Liver (tissue), 9 donors: Measurements from ENCODE around the gene BRI3. TPM values are rescaled to one million over a fixed set of nuclear protein-coding genes. Genes with fewer than 3 reads are reported as not detected.

Source experiments
- DNase-seq: peaks from one replicate; pipeline ENCODE4 v3.0.0-alpha.2; 2017; ENCODE audit warnings: low spot score
- H3K27ac ChIP-seq, 2 donors: one replicate each; pipeline ENCODE4 v1.7.0; 2013; ENCODE audit warnings: inconsistent platforms in 2 of 2, low read length in 2 of 2, control low read depth in 1 of 2, low read depth in 1 of 2, mild to moderate bottlenecking in 1 of 2
- H3K27me3 ChIP-seq, 4 donors: one replicate each; pipeline versions ENCODE4 v1.6.1 to v1.7.0; 2013; ENCODE audit warnings: low read length in 3 of 4, inconsistent platforms in 1 of 4, mild to moderate bottlenecking in 1 of 4, moderate library complexity in 1 of 4; ENCODE audit not compliant: control insufficient read depth in 4 of 4, insufficient read depth in 4 of 4
- H3K36me3 ChIP-seq, 4 donors: one replicate each; pipeline versions ENCODE4 v1.6.1 to v1.7.0; 2013; ENCODE audit warnings: low read length in 3 of 4, mild to moderate bottlenecking in 3 of 4, low read depth in 1 of 4, moderate library complexity in 1 of 4; ENCODE audit not compliant: control insufficient read depth in 4 of 4, insufficient read depth in 3 of 4
- H3K4me1 ChIP-seq, 4 donors: one replicate each; pipeline versions ENCODE4 v1.6.1 to v1.7.0; 2013; ENCODE audit warnings: low read length in 3 of 4, mild to moderate bottlenecking in 3 of 4, moderate library complexity in 1 of 4; ENCODE audit not compliant: control insufficient read depth in 4 of 4, insufficient read depth in 4 of 4
- H3K4me3 ChIP-seq, 3 donors: one replicate each; pipeline versions ENCODE4 v1.6.1 to v1.7.0; 2013; ENCODE audit warnings: low read length in 3 of 3, control low read depth in 1 of 3, low read depth in 1 of 3, mild to moderate bottlenecking in 1 of 3
- H3K9ac ChIP-seq, 2 donors: one replicate each; pipeline ENCODE4 v1.7.0; 2013; ENCODE audit warnings: low read length in 2 of 2, mild to moderate bottlenecking in 2 of 2, moderate library complexity in 2 of 2, control low read depth in 1 of 2, low read depth in 1 of 2
- H3K9me3 ChIP-seq, 4 donors: one replicate each; pipeline versions ENCODE4 v1.6.1 to v1.7.0; 2013; ENCODE audit warnings: low read length in 3 of 4; ENCODE audit not compliant: control insufficient read depth in 4 of 4
- ATF3 ChIP-seq: IDR thresholded peaks from 2 replicates; pipeline ENCODE4 v1.6.1; 2016; ENCODE audit warnings: antibody characterized with exemption
- CTCF ChIP-seq: fragments of 150-350 bp; IDR thresholded peaks from 2 replicates; pipeline ENCODE4 v1.5.1; 2017; ENCODE audit warnings: improper control_type of control experiment, low read depth, low read length; ENCODE audit not compliant: missing input control
- EGR1 ChIP-seq, 2 donors: IDR thresholded peaks; 2 replicates each; pipeline ENCODE4 v1.6.1; 2016 to 2018; ENCODE audit warnings: antibody characterized with exemption in 2 of 2, low read depth in 2 of 2
- FOXA1 ChIP-seq: IDR thresholded peaks from 2 replicates; pipeline ENCODE4 v1.6.1; 2016; ENCODE audit warnings: antibody characterized with exemption
- FOXA2 ChIP-seq: IDR thresholded peaks from 2 replicates; pipeline ENCODE4 v1.6.1; 2016; ENCODE audit warnings: antibody characterized with exemption
- GABPA ChIP-seq, 2 donors: IDR thresholded peaks in 1 of 2; conservative IDR thresholded peaks in 1 of 2; 2 replicates each; pipeline ENCODE4 v1.6.1; 2016; ENCODE audit warnings: antibody characterized with exemption in 2 of 2, mild to moderate bottlenecking in 1 of 2, moderate library complexity in 1 of 2
- HNF4A ChIP-seq, 2 donors: conservative IDR thresholded peaks; 2 replicates each; pipeline ENCODE4 v1.6.1; 2016; ENCODE audit warnings: antibody characterized with exemption in 2 of 2, mild to moderate bottlenecking in 2 of 2
- HNF4G ChIP-seq: IDR thresholded peaks from 2 replicates; pipeline ENCODE4 v1.6.1; 2016; ENCODE audit warnings: antibody characterized with exemption
- JUND ChIP-seq, 2 donors: IDR thresholded peaks; 2 replicates each; pipeline ENCODE4 v1.6.1; 2016; ENCODE audit warnings: antibody characterized with exemption in 2 of 2
- MAX ChIP-seq: IDR thresholded peaks from 2 replicates; pipeline ENCODE4 v1.6.1; 2016; ENCODE audit warnings: antibody characterized with exemption
- NR2F2 ChIP-seq: IDR thresholded peaks from 2 replicates; pipeline ENCODE4 v1.6.1; 2016; ENCODE audit warnings: antibody characterized with exemption
- RAD21 ChIP-seq, 2 donors: IDR thresholded peaks; 2 replicates each; pipeline ENCODE4 v1.6.1; 2016; ENCODE audit warnings: antibody characterized with exemption in 2 of 2, mild to moderate bottlenecking in 2 of 2
- REST ChIP-seq: IDR thresholded peaks from 2 replicates; pipeline ENCODE4 v1.6.1; 2016; ENCODE audit warnings: antibody characterized with exemption, mild to moderate bottlenecking
- RXRA ChIP-seq, 2 donors: IDR thresholded peaks; 2 replicates each; pipeline ENCODE4 v1.6.1; 2017 to 2018; ENCODE audit warnings: antibody characterized with exemption in 2 of 2, mild to moderate bottlenecking in 1 of 2
- SP1 ChIP-seq: IDR thresholded peaks from 2 replicates; pipeline ENCODE4 v1.6.1; 2018; ENCODE audit warnings: antibody characterized with exemption, mild to moderate bottlenecking
- TAF1 ChIP-seq: conservative IDR thresholded peaks from 2 replicates; pipeline ENCODE4 v1.6.1; 2016; ENCODE audit warnings: antibody characterized with exemption, mild to moderate bottlenecking
- YY1 ChIP-seq: IDR thresholded peaks from 2 replicates; pipeline ENCODE4 v1.6.1; 2016; ENCODE audit warnings: antibody characterized with exemption, mild to moderate bottlenecking
- ZBTB33 ChIP-seq: IDR thresholded peaks from 2 replicates; pipeline ENCODE4 v1.6.1; 2016; ENCODE audit warnings: antibody characterized with exemption
- WGBS: extraction: QIAGEN DNeasy Blood & Tissue Kit; methylation state at CpG from one replicate; pipeline ENCODE4 v1.1.7; 2013; 5-methylcytosine and 5-hydroxymethylcytosine counted together
- polyA plus RNA-seq, 2 donors: library from polyadenylated mRNA; stranded (reverse) in 1 of 2; unstranded in 1 of 2; fragments of 200-250 nt in 1 of 2; fragments of >200 nt in 1 of 2; fragmentation: Nextera tagmentation in 1 of 2; extraction: Ambion mirVana in 1 of 2; gene quantifications; one replicate each; pipeline versions ENCODE4 v1.2.1 to v1.2.3, GENCODE V29; 2013 to 2015
- total RNA-seq, 2 donors: library from RNA; depleted of rRNA; stranded (reverse); fragments of >200 nt; gene quantifications; one replicate each; pipeline ENCODE4 v1.2.3, GENCODE V29; 2014
- donor health status: healthy.
- donor health status: healthy.
- donor health status: healthy.
- donor health status: healthy.
- donor health status: healthy.

BRI3 gene
- total and polyA plus RNA-seq, 4 donors: 14.0 to 80.4 (median 49.7) TPM

GRCh38 chr7:98303906-98304305, 22.4 kb downstream of the BRI3 start:
- Histone ChIP-seq H3K9ac (no peak overlapping the region), H3K9me3 (no peaks in the 10 kb centered on the region), H3K4me3 (no peak overlapping the region), H3K36me3 (peaks cover 3 to 28% (median 8%) of the 10 kb centered on the region in 4 donors), H3K27ac (no peak overlapping the region), H3K4me1 (peaks cover 5 to 24% (median 12%) of the 10 kb centered on the region in 4 donors), H3K27me3 (no peaks in the 10 kb centered on the region)
- DNase-seq: no peak
- 84% methylated on average over 15 of the region's 15 CpGs for WGBS
- TF ChIP-seq HNF4G (no peak), HNF4A (conservative IDR thresholded peaks at IDR 0.05) (no peak), REST (no peak), RAD21 (IDR thresholded peaks at IDR 0.05) (no peak), EGR1 (IDR thresholded peaks at IDR 0.05; ENCODE audit: low read depth in 2 of 2) (no peak), MAX (no peak), TAF1 (no peak), FOXA2 (no peak), GABPA (IDR thresholded peaks at IDR 0.05 in 1 of 2, conservative IDR thresholded peaks at IDR 0.05 in 1 of 2) (no peak), YY1 (no peak), NR2F2 (no peak), RXRA (IDR thresholded peaks at IDR 0.05) (no peak), ATF3 (no peak), SP1 (no peak), CTCF (no peak), JUND (IDR thresholded peaks at IDR 0.05) (no peak), ZBTB33 (no peak), FOXA1 (no peak)
